G401 (cell line): ENCODE data around the gene ZMYND15. TPM values are rescaled to one million over a fixed set of nuclear protein-coding genes. Genes with fewer than 3 reads are reported as not detected.

Experiments
- DNase-seq: peaks from one replicate; pipeline ENCODE4 v3.0.0-alpha.2; 2015; ENCODE audit warnings: low spot score
- in situ Hi-C: cut with HindIII; loops from 2 replicates; pipeline ENCODE4 v1.10.0; 2016; ENCODE audit warnings: low sequenced_read_pairs, mixed read lengths
- total RNA-seq: library from RNA; depleted of rRNA; stranded (reverse); fragments of >200 nt; shearing (Covaris generic); gene quantifications from 2 replicates; pipeline ENCODE4 v1.2.3, GENCODE V29; 2014

The ZMYND15 gene
- total RNA-seq, 1 experiment from 2014 or later: not detected

DNA sequence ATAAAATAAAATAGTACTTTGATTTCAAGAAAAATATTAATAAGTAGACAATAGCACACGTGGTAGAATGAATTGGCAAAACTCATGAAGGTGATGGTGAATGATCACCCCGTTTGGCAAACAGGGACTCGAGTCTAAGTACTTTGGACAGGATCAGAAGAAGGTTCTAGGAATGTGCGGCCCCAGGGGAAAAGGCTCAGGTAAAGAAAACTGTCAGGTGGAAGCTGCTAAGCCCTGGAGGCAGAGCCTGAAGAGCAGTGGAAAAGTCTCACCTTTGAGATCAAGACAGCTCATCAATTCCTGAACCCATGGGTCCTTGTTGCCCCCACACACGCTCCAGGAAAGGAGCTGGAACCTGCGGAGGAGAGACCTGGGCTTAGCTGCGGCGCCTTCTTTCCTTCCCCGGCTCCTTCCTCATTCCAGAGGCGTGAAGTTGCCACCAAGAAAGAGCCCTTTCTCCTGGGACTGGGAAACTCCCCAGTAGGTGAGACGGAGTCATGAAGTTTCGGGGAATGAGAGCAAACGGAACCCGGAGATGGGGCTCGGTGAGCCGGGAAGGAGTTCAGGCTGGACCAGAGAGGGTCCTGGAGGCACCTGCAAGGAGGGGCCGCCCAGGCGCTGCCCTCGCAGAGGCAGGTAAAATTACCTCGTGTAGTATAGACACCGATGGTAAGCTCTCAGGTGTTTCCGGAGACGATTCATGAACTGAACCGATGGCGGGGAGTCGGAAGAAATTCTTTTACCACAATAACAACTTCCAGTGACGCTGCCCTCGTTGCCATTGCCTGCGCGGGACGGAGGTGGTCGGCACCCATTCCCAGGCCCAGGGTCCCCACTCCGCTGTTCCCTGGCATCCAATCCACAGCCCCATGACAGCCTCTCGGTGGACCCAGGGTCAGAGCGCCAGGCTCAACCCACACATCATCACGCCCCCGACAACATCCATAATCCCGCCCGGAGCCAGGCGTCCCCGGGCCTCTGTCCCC is 1.2 kb upstream of the ZMYND15 start:
- no peak for DNase-seq
- in situ Hi-C loops: no loop called here

DNA sequence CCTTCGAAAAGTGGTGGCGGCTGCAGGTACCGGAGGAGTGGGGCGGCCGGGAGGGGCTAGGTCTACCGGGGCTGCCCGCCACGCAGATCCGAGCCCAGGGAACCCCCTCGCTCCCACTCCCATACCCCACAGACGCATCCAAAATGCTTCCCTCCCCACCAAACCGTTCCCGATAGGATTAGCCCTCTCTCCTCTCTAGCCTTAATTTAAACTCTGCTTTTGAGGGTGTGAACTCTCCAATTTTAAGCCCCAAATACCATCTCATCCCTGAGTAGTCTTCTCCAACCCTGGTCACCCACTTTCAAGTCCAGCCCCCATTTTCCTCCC is 355 bp downstream of the ZMYND15 start:
- in situ Hi-C loops: no loop called here
- DNase-seq: no peak

DNA sequence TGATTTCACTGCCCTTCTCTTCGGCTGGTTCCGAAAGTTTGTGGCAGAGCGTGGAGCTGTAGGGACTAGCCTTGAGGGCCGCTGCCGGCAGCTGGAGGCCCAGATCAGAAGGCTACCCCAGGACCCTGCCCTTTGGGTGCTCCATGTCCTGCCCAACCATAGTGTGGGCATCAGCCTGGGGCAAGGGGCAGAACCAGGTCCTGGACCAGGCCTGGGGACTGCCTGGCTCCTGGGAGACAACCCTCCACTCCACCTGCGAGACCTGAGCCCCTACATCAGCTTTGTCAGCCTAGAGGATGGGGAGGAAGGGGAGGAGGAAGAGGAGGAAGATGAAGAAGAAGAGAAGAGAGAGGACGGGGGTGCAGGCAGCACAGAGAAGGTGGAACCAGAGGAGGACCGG is 951 bp downstream of the ZMYND15 start:
- in situ Hi-C loops: no loop called here
- no peak for DNase-seq

DNA sequence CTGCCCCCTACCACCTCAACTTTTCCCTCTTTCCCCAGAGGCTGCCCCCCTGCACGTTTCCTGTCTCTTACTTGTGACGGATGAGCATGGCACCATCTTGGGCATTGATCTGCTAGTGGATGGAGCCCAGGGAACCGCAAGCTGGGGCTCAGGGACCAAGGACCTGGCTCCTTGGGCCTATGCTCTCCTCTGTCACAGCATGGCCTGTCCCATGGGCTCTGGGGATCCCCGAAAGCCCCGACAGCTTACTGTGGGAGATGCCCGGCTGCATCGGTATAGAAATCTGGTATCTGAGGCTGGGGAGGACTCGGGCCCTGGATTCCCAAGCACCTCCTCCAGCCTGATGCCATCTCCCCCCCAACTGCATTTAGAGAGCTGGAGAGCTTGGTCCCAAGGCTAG is 1.9 kb downstream of the ZMYND15 start:
- DNase-seq: no peak
- in situ Hi-C loops: no loop called here

DNA sequence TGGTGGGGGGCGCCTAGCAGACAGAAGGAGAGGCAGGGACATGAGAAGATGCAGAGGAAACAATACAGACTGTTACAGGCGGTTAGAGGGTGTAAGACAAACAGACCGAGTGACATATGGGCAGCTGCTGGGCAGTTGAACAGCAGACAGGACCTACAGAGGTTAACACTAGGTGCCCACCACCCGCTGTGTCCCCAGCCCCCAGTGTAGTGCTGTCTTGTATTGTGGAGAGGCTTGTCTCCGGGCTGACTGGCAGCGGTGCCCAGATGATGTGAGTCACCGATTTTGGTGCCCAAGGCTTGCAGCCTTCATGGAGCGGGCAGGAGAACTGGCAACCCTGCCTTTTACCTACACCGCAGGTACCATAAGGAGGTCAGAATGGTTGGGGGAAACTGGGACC is 2.5 kb downstream of the ZMYND15 start:
- no peak for DNase-seq
- in situ Hi-C loops: no loop called here

DNA sequence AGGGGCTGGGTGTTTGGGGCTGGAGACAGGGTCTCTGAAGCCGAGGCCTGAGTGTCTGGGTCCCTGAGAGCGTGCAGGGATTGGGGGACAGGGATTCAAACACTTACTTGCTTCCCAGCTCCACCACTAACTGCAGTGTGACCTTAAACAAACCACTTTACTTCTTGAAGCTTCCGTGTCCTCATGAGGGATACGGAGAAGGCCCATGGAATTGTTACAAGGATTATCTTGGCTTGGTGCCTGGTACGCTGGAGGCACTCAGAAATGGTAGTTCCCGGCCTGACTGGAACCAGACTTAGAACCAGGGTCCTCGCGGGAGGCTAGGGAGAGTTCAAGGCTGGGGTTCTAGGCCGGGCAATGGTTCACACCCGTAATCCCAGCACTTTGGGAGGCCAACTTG is 3.0 kb downstream of the ZMYND15 start:
- no peak for DNase-seq
- in situ Hi-C loops: no loop called here

DNA sequence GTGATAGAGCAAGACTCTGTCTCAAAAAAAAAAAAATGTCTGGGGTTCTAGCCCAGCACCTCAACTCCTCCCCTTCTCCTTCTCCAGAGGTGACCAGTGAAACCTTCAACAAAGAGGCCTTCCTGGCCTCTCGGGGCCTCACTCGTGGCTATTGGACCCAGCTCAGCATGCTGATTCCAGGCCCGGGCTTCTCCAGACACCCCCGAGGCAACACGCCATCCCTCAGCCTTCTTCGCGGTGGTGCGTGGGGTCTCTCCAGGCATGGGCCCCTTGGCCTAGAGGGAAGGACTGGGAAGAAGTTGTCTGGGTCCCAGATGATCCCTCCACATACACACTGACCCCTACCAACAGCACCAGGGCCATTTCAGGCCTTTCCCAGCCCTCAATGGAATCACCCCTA is 3.6 kb downstream of the ZMYND15 start:
- in situ Hi-C loops: no loop called here
- DNase-seq: no peak

DNA sequence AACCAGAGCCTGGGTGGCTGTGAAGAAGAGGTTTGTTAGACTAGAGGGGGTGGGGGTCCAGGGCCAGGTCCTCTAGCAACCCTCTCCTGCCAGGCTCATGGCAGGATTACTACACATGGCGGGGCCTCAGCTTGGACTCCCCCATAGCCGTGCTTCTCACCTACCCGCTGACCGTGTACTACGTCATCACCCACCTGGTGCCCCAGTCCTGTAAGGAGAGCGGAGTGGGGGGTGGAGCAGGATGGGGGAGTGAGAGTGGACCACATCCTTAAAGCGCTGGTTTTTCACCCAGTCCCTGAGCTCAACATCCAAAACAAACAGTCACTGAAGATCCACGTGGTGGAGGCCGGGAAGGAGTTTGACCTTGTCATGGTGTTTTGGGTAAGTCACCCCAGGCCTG is 4.3 kb downstream of the ZMYND15 start:
- in situ Hi-C loops: no loop called here
- no peak for DNase-seq

DNA sequence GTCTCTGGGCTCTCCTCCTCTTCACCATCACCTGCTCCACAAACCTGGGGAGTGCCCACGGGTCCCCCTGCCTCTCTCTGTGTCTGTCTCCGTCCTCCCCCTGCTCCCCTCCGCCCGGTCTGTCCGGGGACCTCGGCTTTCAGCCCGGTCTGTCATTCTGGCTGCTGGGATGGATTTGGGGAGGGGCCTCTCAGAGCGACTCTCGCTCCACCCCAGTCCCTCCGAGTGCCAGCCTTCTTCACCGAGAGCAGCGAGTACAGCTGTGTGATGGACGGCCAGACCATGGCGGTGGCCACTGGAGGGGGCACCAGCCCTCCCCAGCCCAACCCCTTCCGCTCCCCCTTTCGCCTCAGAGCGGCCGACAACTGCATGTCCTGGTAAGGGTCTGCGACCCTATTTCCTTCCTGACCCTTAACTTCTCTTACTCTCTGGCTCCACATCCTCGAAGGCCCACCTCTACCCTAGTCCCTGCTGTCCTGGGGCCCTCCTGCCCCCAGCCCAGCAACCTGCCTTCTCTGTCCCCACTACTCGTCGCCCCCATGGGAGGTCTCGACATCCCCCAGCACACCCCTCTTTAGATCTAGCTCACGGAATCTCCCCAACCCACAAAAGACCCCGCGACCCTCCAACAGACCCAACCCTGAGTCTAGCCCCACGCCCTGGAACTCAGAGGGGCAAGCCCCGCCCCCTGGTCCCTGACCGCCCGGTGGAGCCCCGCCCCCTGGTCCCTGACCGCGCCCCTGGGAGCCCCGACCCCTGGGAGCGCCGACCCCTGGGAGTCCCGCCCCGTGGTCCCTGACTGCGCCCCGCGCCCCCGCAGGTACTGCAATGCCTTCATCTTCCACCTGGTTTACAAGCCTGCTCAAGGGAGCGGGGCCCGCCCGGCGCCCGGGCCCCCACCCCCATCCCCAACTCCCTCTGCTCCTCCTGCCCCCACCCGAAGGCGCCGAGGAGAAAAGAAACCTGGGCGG is 5.7 kb downstream of the ZMYND15 start:
- in situ Hi-C loops: no loop called here
- DNase-seq: no peak

DNA sequence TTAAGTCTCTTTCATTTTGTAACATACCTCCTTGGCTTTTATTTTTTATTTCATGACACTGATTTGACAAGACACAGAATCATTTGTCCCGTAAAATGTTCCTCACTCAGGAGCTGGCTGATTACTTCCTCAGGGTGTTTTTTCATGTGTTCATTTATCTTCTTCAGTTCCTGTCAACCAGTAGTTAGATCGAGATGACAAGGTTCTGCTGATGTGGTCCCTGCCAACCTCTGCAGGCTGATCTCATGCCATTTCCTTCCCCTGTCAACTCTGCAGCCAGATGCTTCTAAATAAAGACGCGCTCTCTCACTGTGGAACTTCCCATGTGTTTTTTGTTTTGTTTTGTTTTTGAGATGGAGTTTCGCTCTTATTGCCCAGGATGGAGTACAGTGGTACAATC is 8.2 kb downstream of the ZMYND15 start:
- DNase-seq: no peak
- in situ Hi-C loops: no loop called here

DNA sequence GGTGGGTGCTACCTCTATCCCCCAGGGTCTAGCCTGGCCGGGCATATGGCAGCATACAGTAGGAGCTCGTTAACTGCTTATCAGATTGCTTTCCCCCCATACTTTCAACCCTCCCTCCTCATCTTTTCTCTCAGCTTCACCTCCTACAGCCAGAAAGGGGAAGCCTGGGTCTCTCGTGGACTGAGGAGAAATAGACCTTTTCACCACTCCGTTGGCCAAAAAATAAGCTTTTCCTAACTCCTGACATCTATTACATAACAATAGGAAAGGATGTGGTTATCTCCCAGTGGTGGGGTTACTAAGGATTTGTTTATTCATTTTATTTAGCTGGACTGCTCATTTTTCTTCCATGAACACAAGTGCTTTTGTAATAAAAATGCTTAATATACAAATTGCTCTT is 9.1 kb downstream of the ZMYND15 start:
- no peak for DNase-seq
- in situ Hi-C loops: no loop called here

DNA sequence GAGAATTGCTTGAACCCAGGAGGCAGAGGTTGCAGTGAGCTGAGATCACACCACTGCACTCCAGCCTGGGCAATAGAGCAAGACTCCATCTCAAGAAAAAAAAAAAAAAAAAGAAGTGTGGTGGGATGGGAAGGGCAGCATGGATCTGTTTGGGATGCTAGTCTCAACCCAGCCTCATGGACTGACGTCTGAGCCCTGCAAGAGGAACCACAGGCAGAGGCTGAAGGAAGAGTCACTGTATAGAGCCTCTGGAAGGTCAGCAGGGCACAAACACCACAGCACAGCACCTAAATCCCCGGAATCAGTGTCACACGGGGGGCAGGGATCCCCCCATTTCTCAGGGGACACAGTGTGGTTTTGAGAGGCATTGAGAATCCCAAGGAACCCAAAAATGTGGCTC is 11.0 kb downstream of the ZMYND15 start:
- DNase-seq: no peak
- in situ Hi-C loops: no loop called here

DNA sequence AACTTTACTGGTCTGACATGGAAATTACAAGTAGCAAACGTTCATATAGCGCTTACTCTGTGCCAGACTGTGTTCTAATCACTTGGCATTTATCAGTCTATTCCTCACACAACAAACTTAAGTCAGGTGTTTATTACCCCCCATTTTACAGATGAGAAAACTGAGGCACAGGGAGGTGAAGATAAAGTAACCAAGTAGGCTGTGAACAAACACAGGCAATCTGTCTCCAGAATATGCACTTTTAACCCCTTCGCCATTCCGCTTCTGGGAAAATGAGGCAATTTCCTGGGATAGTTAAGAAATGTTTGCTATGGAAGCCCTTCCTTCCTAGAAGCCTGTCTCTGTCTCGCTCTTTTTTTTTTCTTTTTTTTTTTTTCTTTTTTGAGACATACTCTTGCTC is 12.3 kb downstream of the ZMYND15 start:
- no peak for DNase-seq
- in situ Hi-C loops: no loop called here

DNA sequence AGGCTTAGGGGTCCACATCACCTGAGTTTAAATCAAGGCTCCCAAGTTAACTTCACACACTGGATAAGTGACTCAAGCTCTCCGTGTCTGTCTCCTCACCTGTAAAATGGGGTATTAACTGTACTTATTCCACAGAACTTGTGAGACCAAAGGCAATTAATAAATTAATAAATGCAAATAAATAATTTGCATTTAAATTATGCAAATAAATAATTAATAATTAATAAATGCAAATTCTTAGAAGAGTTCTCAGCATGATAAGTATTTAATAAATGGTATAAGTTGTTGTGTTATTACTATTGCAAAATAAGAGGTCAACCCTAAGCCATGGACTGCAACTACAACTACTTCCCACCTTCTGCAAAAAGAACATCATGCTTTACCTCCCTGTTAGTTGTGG is 13.8 kb downstream of the ZMYND15 start:
- in situ Hi-C loops: no loop called here

DNA sequence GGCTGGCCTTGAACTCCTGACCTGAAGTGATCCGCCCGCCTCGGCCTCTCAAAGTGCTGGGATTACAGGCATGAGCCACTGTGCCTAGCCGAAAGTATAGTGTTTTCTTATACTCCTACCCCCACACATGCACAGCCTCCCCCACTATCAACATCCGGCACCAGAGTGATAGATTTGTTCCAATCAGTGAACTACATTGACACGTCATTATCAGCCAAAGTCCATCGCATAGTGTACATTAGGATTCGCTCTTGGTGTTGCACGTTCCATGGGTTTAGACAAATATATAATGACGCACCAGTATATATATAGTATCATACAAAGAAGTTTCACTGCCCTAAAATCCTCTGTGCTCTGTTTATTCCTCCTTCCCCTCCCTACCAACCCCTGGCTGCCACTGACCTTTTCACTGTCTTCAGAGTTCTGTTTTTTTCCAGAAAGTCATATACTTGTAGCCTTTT is 20.2 kb downstream of the ZMYND15 start:
- DNase-seq: no peak
- in situ Hi-C loops: no loop called here

More for the DNA sequence above, 13.8 kb downstream of the ZMYND15 start:
- DNase-seq: no peak

DNA sequence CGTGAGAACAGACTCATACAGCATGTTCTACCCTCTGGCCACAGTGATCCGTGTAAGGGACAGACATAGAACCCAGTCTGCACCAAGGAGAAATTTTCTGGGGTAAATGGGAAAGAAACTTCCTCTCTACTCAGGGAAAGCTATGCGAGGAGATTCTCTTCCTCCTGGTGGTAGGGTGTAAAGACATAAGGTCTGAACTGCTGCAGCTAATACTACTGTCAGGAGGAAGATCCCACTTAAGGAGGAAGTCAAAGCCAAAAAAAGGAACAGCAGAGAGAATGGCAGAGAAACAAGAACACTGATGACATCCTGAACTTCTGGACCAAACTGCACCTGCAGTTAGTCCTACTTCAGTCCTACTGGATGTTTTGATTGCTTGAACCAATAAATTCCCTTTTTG is 25.0 kb downstream of the ZMYND15 start:
- DNase-seq: peak; percentile 2
- in situ Hi-C loops: no loop called here

DNA sequence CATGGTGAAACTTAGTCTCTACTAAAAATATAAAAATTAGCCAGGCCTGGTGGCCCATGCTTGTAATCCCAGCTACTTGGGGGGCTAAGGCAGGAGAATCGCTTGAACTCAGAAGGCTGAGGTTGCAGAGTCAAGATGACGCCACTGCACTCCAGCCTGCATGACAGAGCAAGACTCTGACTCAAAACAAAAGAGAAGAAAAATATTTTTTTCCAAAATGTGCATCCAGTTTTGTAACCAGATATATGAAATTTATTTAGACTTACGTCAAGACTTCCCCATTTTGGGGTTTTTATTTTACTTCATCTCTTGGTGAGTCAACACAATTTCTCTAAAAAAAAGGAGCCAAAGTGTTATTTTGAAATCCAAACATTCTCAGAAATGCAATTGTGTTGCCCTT is 26.6 kb downstream of the ZMYND15 start:
- no peak for DNase-seq
- in situ Hi-C loops: no loop called here

DNA sequence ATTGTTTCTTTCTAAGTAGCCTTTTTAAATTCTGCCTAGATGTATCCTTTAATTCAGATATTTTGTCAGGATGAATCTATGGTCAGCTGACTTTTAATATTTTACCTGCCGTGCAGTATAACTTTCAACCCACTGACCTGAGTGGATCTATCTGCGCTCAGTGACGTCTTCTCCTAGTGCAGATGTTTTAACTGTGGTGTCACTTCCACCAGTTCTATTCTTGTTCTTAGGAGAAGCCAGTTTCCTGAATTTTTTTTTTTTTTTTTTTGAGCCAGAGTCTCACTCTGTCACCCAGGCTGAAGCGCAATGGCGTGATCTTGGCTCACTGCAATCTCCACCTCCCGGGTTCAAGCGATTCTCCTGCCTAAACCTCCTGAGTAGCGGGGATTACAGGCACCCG is 27.1 kb downstream of the ZMYND15 start:
- no peak for DNase-seq
- in situ Hi-C loops: no loop called here

DNA sequence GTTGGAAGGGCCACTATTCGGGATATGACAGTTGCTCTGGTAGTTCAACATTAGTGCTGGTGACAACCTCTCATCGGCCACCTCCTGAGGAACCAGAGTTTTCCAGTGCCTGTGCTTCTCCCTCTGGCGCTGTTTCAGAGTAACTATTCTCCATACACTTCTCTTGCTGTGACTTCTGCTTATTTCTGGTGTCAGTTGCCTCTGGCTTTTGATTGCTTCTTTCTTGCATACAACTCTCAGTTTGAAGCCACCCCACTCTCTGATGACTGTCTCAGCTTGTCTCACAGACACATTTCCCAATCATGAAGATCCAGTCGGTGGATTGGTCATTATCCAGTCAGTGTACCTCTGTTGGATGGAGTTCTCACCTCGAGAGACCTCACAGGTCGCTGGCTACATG is 28.7 kb downstream of the ZMYND15 start:
- in situ Hi-C loops: no loop called here
- no peak for DNase-seq

DNA sequence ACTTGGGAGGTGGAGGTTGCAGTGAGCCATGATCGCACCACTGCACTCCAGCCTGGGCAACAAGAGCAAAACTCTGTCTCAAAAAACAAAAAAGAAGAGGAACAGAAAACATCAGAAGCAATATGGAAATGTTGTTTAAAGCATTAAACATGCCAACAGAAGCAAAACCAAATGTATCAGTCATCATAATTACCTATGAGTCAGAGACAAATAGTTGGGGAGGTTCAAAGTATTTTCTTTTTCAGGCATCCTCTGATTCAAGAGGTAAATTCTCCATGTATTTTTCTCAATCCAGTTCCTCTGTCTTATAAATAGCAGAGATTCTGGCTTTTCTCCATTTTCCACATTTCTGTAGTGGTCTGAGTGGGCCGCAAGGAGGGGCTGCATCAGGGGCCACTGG is 30.0 kb downstream of the ZMYND15 start:
- no peak for DNase-seq

More for the DNA sequence above, 30.0 kb downstream of the ZMYND15 start:
- in situ Hi-C loops: no loop called here
